HG03378 (cell line): ENCODE results near the gene KCNJ12.
"Not testable (repeated sequence)": the region's sequence is repeated elsewhere in the genome, so short reads cannot be mapped to it uniquely, and the experiment has no call there.

Source experiments
- ATAC-seq: cut with Tn5 transposase; IDR thresholded peaks from one replicate; pipeline ENCODE4 v1.9.1; 2021; ENCODE audit warnings: mild to moderate bottlenecking, moderate library complexity; ENCODE audit not compliant: unreplicated experiment

KCNJ12 gene

DNA sequence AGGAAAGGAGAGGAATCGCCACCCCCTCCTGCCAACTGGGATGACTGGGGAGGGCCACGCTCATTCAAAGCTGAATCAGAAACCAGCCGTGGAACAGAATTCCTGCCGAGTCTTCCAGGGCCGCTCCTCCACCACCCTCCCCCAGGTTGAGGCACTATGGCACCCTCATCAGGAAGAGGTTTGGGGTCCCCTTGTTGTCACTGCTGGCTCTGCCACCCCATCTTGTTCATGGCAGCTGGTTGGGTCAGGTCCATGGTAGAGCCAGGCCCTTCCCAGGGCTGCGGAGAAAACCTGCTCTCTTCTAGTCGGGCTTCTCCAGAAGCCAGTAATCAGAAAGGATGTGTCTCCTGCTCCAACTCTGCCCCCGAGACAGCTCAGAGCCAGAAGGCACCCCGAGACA is 41.8 kb downstream of the KCNJ12 start:
- no peak for ATAC-seq

DNA sequence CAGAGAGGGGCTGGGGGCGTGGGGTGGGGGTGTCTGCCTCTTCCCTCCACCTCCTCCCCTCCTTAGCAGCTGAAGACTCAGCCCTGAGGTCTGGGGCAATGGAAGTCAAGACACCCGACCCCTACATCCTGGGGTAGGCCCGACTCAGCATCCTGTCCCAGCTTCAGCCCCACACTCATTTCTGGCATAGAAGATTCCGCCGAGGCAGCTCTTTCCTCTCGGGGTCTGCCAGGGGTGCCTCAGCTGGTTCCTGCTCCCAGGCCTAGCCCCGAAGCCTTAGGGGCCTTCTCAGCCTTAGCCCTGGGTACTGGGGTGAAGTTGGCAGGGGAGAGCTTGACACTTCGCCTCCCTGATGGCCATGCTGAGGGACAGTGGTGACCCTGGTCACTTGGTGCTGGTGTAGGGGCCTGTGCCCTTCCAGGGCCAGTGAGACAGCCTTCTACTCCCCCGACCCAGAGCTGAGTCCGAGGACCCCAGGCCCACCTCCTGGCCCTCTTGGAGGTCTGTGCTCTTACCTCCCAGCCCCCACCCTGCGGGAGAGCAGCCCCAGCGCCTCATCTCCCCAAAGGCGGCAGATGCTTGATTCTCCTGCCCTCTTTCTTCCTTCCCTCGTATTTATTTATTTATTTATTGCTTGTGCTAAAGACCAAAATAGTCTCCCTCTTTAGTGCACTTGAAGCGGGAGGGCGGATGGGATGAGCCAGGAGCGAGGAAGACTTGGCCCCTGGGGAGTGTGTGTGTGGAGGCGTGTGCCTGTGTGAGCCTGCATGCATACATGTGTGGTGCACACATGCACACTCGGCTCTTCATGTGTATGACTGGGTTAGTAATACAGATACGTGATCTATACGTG is 42.5 kb downstream of the KCNJ12 start:
- ATAC-seq = no peak

DNA sequence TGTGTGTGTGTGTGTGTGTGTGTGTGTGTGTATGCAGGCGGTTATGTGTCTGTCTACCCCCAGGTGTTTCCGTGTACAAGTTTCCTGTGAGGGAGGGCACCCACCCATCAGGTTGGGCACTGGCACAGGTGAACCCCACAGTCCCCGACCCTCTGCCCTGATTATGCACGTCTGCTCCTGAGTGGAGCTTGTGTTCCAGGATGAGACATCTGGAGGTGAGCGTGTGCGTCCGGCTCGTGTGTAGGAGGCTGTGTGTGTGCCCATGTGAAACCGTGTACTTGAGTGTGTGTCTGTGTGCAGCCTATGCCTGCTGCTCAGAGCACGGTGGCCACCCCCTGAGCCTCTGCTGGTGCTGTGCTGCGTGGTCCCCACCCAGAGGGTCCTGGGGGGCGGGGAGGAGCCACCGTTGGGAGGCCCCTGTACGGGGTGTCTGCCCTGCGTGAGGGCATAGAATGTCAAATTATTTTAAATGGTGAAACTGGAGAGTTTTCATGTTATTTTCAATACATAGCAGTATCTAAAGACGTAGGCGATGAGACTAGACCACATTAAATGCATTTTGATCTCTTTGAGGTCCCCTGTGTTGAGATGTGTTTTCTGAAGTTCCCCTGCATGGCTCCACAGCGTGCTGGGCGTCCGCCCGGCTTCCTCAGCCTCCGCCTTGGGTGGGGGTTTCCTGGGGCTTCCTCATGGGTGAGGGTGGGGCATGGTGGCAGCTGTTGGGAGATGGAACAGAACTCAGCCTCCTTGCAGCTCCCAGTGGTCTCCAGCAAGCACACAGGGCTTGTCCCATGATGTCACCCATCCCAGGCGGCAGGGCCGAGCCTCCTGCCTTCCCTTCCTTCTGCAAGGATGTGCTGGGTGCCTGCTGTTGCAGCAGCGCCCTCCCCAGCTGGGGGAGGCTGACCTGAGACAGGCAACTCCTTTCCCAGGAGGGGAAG is 43.4 kb downstream of the KCNJ12 start:
- ATAC-seq = no peak

DNA sequence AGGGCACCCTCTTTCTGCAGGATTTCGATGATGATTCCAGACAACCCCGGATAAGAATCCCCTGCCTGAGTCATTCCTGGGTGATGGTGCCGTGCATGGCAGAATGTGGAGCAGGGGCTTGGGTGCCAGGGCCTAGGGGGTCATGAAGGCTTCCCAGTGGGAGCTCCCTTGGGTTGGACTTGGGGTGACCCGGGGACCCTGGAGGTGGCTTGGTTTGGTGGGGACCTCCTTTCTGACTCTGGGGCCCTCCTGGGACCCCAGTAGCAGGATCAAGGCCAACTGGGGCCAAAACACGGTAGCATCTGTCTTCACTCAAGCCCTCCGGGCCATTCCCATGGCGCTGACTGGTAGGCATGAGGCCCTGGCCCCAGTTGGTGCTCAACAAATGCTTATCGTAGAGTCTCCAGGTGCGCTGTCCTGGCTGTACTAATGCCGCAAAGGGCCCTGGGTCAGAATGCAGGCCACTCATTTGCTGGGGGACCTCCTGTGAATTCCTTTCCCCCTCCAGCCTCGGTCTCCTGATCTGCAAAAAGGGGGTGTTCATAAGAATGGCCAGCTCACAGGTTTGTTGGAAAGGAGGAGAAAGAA is 44.4 kb downstream of the KCNJ12 start:
- ATAC-seq = not testable (repeated sequence)

DNA sequence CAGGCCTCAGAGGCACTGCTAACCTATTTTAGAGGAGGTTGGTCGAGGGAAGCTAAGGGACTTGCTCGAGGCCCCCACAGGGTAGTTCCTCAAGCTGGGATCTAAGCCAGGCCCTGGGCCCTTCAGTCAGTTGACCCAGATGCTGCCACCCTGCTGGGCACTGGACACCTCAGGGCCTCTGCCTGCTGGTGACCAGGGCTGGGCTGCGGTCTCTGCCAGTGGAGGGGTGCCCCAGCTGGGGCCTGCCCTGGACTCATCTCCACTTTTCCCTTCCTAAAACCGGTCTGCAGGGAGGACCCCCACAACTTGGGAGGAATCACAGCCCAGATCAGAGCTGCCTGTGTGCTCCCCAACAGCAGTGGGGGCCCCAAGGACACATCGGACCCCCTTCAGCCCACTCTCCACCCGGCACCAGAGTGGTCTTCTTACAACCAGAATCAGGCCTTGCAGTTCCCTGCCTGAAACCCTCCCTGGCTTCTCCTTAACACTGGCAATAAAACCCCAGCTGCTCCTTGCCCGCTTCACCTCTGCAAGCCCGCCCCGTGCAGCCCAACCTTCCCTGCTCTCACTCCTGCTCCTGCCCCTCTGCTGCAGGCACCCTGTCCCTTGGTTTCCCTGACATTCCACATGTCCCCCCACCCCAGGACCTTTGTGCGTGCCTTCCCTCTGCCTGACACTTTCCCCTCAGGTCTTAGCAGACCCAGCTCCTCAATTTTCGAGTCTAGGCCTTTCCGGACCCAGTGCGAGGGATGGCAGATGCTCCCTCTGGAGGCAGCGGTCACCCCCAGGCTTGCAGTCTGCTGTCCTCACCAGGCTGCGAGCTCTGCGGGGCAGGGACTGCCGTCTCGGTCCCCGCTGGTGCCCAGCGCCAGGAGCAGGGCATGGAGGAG is 45.5 kb downstream of the KCNJ12 start:
- not testable (repeated sequence) for ATAC-seq

DNA sequence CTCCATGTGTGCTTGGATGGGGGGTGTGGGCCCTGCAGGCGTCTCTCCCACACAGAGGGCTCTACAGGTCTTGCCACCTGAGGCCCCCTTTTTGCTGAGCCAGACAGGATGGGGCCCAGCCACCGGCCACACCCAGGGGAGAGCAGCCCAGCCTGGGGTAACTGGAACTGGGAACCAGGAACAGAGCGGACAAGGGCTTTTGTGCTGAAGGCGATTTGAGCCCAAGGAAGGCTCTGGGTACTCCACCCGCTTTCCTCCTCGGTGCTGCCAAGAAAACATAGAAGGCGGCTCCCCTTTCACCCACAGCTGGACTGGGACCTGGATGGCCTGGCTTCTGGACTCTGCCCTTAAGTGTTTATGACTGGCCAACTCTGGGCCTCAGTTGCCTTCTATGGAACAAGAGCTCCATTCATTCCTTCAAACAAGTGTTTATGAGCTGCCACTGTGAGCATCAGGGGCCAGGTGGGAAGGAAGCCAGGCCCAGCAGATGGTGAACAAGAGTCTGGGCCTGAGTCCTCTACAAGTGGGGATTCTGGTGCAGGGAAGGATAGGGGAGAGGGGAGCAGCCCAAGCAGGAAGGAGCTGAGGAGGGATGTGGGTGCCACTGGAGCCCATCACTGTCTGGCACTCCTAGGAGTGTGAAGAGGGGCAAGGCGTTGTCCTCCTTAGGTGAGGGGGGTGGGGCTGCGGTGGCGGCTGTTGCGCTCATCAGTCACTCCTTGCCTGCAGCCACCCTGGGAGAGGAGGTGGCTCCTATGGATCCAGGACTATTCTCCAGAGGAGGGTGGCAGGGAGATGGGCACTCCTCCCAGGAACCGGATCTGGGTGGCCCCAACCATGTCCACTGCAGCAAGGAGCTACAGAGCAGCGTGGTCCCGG is 46.4 kb downstream of the KCNJ12 start:
- ATAC-seq = not testable (repeated sequence)

DNA sequence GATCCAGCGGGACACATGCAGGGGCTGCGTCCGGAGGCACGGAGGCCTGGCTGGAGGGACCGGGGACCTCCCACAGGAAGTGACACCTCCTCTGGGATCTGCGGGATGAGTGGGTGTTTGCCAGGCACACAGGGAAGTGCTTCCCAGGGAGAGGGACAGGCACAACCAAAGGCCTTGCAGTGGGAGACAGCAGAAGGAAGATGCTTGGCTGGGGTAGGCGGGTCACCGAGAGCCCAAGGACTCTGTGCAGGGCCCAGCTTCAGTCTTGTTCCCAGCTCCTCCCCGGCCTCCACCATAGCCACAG is 47.0 kb downstream of the KCNJ12 start:
- ATAC-seq = not testable (repeated sequence)

DNA sequence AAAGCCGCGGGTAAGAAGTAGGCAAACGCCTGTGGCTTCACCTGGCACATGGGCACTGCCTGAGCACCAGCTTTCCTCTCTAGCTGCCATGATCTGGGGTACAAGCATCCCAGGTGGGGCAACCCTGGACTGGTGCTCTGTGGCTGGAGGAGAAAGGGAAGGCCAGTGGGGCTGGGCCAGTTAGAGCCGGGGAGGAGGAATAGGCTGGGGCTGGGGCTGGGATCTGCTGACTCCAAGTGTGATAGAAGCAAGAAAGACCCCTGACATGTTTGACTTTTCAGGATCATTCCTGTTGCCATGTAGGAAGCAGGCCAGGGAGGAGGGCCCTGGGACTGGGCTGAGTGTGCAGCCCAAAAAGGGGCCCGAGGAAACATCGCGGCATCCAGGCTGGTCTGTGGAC is 48.5 kb downstream of the KCNJ12 start:
- ATAC-seq = not testable (repeated sequence)

DNA sequence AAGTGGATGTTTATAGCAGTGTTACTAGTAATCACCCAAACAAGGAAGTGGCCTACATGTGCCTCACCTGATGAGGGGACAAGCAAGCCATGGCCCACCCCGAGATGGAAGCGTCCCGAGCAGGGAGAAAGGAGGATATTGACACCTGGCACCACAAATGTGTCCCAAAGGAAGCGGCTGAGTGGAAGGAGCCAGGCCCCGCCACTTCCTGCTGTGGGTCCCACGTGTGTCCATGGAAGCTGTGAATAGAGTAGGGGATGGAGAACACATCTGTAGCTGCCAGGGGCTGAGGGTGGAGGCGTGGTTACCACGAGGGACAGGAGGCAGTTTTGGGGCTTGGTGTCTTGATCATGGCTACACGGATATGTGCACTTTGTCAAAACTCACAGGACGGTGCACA is 49.2 kb downstream of the KCNJ12 start:
- ATAC-seq = no peak

DNA sequence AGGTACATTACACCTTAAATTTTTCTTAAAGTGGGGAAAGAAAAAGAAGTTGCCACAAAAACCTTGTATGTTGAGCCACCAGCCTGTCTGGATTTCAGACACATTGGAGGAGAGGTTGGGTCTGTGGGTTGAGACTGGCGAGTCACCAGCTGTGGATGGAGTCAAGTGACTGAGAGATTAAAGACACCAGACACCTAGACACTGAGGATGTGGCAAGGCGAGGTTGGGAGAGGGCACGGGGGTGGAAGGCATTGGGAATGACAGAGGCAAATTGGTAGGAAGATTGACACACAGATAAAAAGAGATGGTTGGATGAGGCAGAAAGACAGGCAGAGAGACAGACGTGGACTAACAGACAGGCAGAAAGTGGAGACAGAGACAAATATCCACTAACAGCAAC is 49.6 kb downstream of the KCNJ12 start:
- ATAC-seq = no peak

DNA sequence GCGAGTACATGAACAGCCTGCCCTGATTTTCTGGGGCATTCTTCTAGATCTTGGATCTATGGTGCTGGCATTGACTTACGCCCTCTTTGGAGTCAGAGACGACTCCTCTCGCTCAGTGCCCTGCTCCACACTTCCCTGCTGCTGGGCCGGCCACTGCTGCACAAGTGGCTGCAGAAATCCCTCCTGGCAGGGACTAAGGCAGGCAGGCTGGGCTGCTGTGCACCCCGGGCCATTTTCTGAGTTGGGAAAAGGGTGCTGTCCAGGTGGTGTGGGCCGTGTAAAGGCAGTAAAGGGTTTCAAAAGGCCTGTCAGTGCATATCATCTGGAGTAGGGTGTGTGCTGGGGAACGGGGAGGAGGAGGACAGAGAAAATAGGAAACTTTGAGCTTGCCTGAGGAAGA is 50.1 kb downstream of the KCNJ12 start:
- not testable (repeated sequence) for ATAC-seq

DNA sequence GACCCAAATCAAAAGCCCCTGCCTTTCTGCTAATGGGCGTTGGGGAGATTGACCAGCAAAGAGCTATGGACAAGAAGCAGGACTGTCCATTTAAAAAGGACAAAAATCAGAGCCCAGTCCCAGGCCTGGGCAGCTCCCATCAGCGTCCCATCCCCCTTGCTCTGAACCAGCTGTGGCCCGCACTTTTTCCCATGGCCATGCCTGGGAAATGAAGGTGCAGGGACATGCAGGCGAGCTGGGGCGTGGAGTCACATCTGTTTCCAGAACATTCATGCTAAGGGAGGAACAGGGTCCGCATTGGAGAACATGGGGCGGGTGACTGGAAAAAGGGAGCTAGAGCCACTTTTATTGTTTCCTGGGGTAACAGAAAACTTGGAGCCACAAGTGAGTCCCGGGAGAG is 50.7 kb downstream of the KCNJ12 start:
- ATAC-seq = not testable (repeated sequence)

DNA sequence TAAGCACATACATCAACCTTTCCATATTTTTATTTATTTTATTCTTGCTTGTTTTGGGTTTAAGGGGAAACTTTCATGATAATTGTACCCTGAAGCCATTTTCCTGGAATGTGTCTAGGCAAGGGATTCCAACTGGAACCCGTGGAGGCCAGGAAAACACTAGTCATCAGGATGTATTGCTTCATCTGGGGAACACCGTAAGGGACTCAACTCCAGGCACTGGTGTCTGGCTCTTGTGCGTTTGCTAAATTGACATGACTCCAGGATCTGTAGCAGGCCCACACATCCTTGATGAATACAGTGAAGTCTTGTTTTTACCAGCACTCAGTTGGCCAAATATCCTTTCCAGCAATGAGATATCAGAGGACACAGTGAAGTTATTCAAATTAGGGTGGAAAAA is 51.6 kb downstream of the KCNJ12 start:
- not testable (repeated sequence) for ATAC-seq

DNA sequence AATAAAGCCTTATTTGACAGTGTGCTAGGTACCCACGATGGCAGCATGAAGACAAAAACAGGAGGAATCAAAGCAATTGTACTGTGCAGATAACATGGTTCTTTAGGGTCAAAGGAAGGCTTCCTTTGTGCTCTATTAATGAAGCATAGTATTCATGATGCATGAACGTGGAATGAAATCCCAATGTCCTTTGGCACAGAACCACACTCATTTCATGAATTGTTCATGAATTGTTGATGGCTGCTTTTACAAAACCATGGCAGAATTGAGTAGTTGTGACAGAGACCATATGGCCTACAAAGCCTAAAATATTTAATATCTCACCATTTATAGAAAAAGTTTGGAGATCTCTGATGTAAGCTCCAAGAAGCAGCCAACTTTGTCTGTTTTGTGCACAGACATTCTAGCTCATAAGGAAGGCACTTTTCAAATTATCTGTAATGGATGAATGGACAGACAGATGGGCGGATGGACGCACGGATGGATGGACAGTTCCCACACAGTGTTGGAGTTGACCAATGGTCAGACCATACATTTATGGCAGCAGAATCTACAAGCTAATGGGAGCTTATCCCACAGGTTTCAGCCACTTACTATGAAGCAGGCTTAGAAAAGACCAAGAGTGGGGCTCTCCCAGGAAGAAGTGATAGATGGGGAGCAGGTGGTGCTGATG is 52.7 kb downstream of the KCNJ12 start:
- ATAC-seq = not testable (repeated sequence)

DNA sequence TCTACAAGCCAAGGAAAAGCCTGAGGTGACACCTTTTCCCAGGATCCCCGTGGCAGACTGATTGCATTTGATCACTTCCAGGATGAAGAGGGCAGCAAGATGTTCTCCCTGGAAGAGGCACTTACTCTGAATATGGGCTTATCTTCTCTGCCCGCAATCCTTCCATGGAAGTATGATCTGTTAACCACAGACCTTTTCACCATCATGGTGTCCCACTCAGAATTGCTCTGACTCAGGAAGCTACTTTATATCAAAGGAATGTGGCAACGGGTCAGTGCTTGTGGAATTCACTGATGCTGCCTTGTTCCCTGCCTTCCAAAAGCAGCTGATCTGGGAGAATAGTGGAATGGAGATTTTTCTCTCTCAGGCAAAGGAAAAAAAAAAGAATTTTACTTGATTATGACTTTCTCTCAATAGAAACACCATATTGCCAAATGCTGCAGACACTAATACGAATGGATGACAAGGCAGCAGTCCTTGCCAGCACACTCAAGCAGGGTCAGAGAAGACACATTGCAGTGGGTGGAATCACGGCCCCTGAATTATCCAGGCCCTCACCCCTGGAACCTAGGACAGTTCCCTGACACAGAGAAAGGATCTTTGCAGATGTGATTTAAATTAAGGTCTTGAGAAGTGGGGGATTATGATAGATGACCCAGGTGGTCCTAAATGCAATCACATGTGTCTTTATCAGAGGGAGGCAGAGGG is 53.9 kb downstream of the KCNJ12 start:
- ATAC-seq = not testable (repeated sequence)

DNA sequence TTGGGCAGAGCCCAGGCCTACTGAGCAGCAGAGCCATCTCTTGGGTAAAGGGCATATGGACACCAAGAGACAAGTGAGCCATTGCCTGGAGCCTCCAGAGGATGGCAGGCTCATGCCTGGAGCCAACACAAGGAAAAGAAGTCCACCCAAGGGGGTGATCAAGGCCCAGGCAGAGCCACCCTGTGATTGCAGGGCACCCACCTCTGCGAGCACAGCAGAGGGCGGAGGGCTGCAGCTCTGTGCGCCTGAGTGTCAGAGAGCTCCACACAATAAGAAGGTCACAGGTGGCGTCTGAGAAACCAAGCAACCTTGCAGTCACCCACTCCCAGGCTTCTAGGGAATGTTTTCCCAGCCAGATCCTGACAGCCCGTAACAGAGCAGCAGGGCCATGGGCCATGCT is 57.8 kb downstream of the KCNJ12 start:
- ATAC-seq = not testable (repeated sequence)

DNA sequence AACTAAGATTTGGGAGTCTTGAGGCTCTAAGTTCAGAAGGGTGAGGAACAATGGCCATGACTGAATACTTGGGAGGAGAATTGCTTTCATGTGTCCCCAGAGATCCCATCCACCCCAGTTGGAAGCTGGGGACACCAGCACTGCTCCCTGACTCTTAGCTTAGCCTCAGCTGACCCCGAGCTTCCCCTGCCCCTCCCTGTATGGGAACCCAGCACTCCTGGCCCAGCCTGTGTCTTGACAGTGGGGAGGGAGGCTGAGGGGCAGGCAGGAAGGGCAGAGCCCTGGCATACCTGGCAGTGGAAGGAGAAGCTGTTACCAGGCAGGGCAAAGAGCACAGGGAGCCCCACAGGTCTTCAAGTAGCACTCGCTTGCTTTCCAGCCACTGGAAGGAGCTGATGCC is 58.8 kb downstream of the KCNJ12 start:
- not testable (repeated sequence) for ATAC-seq

DNA sequence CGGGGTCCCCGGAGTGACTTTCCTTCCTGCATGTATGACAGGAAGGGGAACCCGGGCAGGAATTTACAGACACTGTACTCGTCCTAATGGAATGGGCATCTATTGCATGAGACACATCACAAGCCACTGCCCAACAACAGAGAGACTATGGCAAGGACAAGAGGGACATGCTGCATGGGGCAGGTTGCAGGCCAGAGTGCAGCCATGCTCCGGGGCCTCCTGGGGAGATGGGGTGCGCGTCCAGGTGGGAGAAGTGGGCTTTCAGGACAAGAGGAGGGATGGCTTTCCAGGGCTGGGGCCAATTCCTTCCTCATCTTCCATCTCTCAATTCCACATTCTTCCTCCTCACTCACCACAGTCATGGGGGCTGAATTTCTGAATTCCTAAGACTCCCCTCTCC is 60.3 kb downstream of the KCNJ12 start:
- not testable (repeated sequence) for ATAC-seq
